GM04504 (cell line): ENCODE results near the gene AGPS.
"Not testable (repeated sequence)": the region's sequence is repeated elsewhere in the genome, so short reads cannot be mapped to it uniquely, and the experiment has no call there.

ENCODE experiments used
- DNase-seq: peaks from one replicate; pipeline ENCODE4 v3.0.0-alpha.2; 2012; ENCODE audit warnings: low read depth

The AGPS gene

GRCh38 chr2:177419274-177419673, 26.7 kb downstream of the AGPS start:
- DNase-seq = peak; percentile 17

GRCh38 chr2:177422271-177422670, 29.7 kb downstream of the AGPS start:
- DNase-seq = no peak

- not testable (repeated sequence) for DNase-seq
Observed at GRCh38 chr2:177424120-177424519, 31.5 kb downstream of the AGPS start.

GRCh38 chr2:177424620-177425019, 32.0 kb downstream of the AGPS start:
- DNase-seq = not testable (repeated sequence)

GRCh38 chr2:177427316-177427715, 34.7 kb downstream of the AGPS start:
- DNase-seq = no peak

- DNase-seq = not testable (repeated sequence)
Observed at GRCh38 chr2:177427936-177428335, 35.4 kb downstream of the AGPS start.

- peak; percentile 78 for DNase-seq
Observed at GRCh38 chr2:177429688-177430325, 37.2 kb downstream of the AGPS start.

GRCh38 chr2:177430411-177430810, 37.8 kb downstream of the AGPS start:
- no peak for DNase-seq

- not testable (repeated sequence) for DNase-seq
Observed at GRCh38 chr2:177431111-177431725, 38.6 kb downstream of the AGPS start.

- DNase-seq = no peak
Observed at GRCh38 chr2:177432703-177433102, 40.1 kb downstream of the AGPS start.

- DNase-seq = no peak
Observed at GRCh38 chr2:177433402-177433801, 40.8 kb downstream of the AGPS start.

- DNase-seq = no peak
Observed at GRCh38 chr2:177434475-177434874, 41.9 kb downstream of the AGPS start.

- DNase-seq = no peak
Observed at GRCh38 chr2:177445200-177445599, 52.6 kb downstream of the AGPS start.

- no peak for DNase-seq
Observed at GRCh38 chr2:177448031-177448430, 55.5 kb downstream of the AGPS start.

- no peak for DNase-seq
Observed at GRCh38 chr2:177449159-177449558, 56.6 kb downstream of the AGPS start.

GRCh38 chr2:177455187-177455586, 62.6 kb downstream of the AGPS start:
- no peak for DNase-seq

- not testable (repeated sequence) for DNase-seq
Observed at GRCh38 chr2:177459756-177460155, 67.2 kb downstream of the AGPS start.

- DNase-seq = no peak
Observed at GRCh38 chr2:177460973-177461585, 68.5 kb downstream of the AGPS start.

- no peak for DNase-seq
Observed at GRCh38 chr2:177464549-177464948, 72.0 kb downstream of the AGPS start.

GRCh38 chr2:177465400-177466138, 73.0 kb downstream of the AGPS start:
- DNase-seq = no peak

GRCh38 chr2:177466337-177467195, 74.0 kb downstream of the AGPS start:
- no peak for DNase-seq

GRCh38 chr2:177467646-177468045, 75.1 kb downstream of the AGPS start:
- DNase-seq = no peak
